ENCODE measurements around the gene FYB1. TPM values are rescaled to one million over a fixed set of nuclear protein-coding genes. Genes with fewer than 3 reads are reported as not detected.

Gene FYB1
- total and polyA plus RNA-seq, 2 experiments from 2014 or later, result not detected

DNA sequence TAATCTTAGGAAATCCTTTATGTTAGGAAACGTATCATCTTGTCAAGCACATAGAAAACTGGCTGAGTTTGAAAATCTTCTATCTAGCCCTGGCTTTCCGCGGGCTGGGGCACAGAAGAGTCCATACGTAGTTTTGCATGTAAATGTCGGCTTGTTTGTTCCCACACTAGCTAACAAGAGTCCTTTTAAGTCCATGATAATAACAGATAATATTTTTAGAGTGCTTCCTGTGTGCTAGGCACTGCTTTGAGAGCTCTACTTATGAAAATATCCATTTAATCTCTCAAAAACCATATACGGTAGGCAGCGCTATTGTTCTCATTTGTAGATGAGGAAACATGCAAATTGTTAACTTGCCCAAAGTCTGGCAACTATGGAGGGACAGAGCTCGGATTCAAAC lies 40.5 kb downstream of the FYB1 start (continued):
- TF ChIP-seq, protein P1, sequence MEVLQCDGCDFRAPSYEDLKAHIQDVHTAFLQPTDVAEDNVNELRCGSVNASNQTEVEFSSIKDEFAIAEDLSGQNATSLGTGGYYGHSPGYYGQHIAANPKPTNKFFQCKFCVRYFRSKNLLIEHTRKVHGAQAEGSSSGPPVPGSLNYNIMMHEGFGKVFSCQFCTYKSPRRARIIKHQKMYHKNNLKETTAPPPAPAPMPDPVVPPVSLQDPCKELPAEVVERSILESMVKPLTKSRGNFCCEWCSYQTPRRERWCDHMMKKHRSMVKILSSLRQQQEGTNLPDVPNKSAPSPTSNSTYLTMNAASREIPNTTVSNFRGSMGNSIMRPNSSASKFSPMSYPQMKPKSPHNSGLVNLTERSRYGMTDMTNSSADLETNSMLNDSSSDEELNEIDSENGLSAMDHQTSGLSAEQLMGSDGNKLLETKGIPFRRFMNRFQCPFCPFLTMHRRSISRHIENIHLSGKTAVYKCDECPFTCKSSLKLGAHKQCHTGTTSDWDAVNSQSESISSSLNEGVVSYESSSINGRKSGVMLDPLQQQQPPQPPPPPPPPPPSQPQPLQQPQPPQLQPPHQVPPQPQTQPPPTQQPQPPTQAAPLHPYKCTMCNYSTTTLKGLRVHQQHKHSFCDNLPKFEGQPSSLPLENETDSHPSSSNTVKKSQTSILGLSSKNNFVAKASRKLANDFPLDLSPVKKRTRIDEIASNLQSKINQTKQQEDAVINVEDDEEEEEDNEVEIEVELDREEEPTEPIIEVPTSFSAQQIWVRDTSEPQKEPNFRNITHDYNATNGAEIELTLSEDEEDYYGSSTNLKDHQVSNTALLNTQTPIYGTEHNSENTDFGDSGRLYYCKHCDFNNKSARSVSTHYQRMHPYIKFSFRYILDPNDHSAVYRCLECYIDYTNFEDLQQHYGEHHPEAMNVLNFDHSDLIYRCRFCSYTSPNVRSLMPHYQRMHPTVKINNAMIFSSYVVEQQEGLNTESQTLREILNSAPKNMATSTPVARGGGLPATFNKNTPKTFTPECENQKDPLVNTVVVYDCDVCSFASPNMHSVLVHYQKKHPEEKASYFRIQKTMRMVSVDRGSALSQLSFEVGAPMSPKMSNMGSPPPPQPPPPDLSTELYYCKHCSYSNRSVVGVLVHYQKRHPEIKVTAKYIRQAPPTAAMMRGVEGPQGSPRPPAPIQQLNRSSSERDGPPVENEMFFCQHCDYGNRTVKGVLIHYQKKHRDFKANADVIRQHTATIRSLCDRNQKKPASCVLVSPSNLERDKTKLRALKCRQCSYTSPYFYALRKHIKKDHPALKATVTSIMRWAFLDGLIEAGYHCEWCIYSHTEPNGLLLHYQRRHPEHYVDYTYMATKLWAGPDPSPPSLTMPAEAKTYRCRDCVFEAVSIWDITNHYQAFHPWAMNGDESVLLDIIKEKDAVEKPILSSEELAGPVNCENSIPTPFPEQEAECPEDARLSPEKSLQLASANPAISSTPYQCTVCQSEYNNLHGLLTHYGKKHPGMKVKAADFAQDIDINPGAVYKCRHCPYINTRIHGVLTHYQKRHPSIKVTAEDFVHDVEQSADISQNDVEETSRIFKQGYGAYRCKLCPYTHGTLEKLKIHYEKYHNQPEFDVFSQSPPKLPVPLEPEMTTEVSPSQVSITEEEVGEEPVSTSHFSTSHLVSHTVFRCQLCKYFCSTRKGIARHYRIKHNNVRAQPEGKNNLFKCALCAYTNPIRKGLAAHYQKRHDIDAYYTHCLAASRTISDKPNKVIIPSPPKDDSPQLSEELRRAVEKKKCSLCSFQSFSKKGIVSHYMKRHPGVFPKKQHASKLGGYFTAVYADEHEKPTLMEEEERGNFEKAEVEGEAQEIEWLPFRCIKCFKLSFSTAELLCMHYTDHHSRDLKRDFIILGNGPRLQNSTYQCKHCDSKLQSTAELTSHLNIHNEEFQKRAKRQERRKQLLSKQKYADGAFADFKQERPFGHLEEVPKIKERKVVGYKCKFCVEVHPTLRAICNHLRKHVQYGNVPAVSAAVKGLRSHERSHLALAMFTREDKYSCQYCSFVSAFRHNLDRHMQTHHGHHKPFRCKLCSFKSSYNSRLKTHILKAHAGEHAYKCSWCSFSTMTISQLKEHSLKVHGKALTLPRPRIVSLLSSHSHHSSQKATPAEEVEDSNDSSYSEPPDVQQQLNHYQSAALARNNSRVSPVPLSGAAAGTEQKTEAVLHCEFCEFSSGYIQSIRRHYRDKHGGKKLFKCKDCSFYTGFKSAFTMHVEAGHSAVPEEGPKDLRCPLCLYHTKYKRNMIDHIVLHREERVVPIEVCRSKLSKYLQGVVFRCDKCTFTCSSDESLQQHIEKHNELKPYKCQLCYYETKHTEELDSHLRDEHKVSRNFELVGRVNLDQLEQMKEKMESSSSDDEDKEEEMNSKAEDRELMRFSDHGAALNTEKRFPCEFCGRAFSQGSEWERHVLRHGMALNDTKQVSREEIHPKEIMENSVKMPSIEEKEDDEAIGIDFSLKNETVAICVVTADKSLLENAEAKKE (CRISPR knock-in tag; IDR thresholded peaks at IDR 0.05), result no peak

GRCh38 chr5:39178171-39178570 lies 41.2 kb downstream of the FYB1 start:
- H3K4me3 Mint-ChIP-seq, result no peak overlapping the region
- Histone ChIP-seq H3K4me1 (ENCODE audit: insufficient read depth) (no peaks in the 10 kb centered on the region), H4K20me1 (replicated peaks; ENCODE audit: insufficient read depth) (no peaks in the 10 kb centered on the region), H2AFZ (no peak overlapping the region), H3K36me3 (ENCODE audit: insufficient read depth) (no peaks in the 10 kb centered on the region), H3F3A (replicated peaks; ENCODE audit: low read depth) (no peaks in the 10 kb centered on the region), H3K79me2 (replicated peaks; ENCODE audit: insufficient read depth) (no peaks in the 10 kb centered on the region), H3K4me2 (no peak overlapping the region), H3K4me3 (no peak overlapping the region), H3K27ac (ENCODE audit: low read depth) (no peak overlapping the region), H3K27me3 (ENCODE audit: insufficient read depth) (no peaks in the 10 kb centered on the region), H3K9me2 (ENCODE audit: insufficient read depth) (no peaks in the 10 kb centered on the region)
- peaks cover 7% of the 10 kb centered on the region; the same call in 2 of the 3 replicates for H3K4me1 Mint-ChIP-seq
- DNase-seq (ENCODE audit: low spot score) (no peak), ATAC-seq (no peak)
- no peaks in the 10 kb centered on the region for H3K9me3 Mint-ChIP-seq
- no peak for TF ChIP-seq NANOG (IDR thresholded peaks at IDR 0.05; ENCODE audit: borderline replicate concordance)
- TF ChIP-seq ZNF114 (CRISPR knock-in tag; IDR thresholded peaks at IDR 0.05), result no peak
- TF ChIP-seq, protein P2, sequence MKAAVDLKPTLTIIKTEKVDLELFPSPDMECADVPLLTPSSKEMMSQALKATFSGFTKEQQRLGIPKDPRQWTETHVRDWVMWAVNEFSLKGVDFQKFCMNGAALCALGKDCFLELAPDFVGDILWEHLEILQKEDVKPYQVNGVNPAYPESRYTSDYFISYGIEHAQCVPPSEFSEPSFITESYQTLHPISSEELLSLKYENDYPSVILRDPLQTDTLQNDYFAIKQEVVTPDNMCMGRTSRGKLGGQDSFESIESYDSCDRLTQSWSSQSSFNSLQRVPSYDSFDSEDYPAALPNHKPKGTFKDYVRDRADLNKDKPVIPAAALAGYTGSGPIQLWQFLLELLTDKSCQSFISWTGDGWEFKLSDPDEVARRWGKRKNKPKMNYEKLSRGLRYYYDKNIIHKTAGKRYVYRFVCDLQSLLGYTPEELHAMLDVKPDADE (IDR thresholded peaks at IDR 0.05), result no peak
- no peak for TF ChIP-seq JUNB (IDR thresholded peaks at IDR 0.05; ENCODE audit: unreplicated experiment)
- TF ChIP-seq STAT1 (IDR thresholded peaks at IDR 0.05; ENCODE audit: unreplicated experiment), result no peak
- no peaks in the 10 kb centered on the region for H3K27me3 Mint-ChIP-seq (ENCODE audit: insufficient read depth, low read depth, poor library complexity)
- no peaks in the 10 kb centered on the region for H3K36me3 Mint-ChIP-seq (ENCODE audit: low read depth)
- no peak overlapping the region for H3K27ac Mint-ChIP-seq

Measured in GM23338 (cell line).